Kidney capillary endothelial cell (primary cell): ENCODE measurements around the gene FAM81A.

ENCODE experiments used
- DNase-seq: peaks from one replicate; pipeline ENCODE4 v3.0.0-alpha.2; 2018; ENCODE audit warnings: low spot score

Gene FAM81A

GRCh38 chr15:59543721-59544547 is 105.9 kb downstream of the FAM81A start:
- DNase-seq: no peak

DNA sequence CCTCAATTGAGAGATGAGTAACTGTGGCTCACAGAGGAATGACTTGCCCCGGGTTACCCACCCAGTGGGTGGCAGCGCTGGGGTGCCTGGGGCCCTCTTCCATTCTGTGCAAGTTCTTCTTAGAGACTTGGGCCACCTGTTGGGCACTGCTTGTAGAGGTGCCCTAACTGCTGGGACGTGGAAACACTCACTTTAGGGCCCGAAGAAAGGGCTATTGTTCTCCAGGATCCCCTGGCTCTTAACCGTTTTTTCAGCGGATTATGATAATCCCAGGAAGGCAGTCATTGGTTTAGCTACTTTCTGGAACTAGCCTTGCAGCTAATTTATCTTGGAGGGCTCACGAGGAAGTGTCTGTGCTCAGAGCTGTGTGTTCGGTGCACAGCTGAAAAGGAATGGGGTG is 107.6 kb downstream of the FAM81A start:
- no peak for DNase-seq

- no peak for DNase-seq
Measured at GRCh38 chr15:59548501-59549226, 110.7 kb downstream of the FAM81A start.

DNA sequence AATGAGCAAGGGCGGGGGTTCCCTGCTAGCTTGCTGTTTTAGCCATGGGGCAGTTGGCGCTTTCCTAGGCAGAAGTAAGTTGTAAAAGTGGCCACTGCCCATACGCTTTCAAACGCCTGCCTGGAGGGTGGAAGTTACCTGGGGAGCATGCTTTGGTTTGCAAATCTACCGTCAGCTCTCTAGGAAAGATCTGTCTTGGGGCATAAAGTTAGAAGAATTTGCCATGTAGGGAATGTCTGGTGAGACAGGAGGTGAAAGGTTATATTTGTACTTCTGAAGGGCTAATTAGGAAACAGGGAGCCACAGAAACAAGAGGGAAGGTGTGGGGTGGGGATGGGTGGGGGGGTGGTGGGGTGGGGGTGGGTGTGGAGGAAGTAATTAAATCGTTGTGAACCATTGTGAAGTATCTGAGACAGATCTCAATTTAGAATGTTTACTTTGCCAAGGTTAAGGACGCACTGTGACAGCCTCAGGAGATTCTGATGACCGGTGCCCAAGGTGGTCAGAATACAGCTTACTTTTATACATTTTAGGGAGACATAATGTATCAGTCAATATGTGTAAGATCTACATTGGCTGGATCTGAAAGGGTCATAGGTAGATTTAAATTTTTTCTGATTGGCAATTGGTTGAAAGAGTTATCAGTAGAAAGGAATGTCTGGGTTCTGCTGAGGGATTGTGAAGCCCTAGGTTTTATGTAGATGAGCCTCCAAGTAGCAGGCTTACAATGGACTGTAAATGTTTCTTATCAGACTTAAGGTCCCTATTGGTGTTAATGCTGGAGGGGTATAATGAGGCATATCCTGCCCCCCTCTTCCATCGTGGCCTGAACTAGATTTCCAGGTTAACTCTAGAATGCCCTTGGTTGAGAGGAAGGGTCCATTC is 111.6 kb downstream of the FAM81A start:
- DNase-seq: no peak

DNA sequence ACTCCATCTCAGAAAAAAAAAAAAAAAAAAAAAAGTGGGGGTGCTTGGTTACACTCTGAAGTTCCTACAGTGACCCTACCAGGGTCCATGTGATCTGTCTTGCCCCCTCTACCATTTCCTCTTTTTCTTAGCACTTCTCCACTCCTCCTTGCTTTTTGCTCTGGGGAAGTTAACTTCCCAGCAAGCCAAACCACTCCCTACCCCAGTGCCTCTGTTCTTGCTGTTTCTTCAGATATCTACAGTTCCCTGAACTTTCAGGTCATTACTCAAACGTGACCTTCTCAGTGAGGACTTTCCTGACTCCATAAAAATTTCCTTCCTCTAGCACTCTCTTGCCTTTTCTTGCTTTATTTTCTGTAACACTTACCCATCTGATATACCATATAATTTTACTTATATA is 112.5 kb downstream of the FAM81A start:
- DNase-seq: no peak

- no peak for DNase-seq
Measured at GRCh38 chr15:59550956-59551355, 113.0 kb downstream of the FAM81A start.

GRCh38 chr15:59553879-59554735 is 116.1 kb downstream of the FAM81A start:
- peak; percentile 24 for DNase-seq

GRCh38 chr15:59555696-59556095 is 117.7 kb downstream of the FAM81A start:
- no peak for DNase-seq

GRCh38 chr15:59556380-59556779 is 118.4 kb downstream of the FAM81A start:
- no peak for DNase-seq

- DNase-seq: no peak
Measured at GRCh38 chr15:59557581-59557980, 119.6 kb downstream of the FAM81A start.

DNA sequence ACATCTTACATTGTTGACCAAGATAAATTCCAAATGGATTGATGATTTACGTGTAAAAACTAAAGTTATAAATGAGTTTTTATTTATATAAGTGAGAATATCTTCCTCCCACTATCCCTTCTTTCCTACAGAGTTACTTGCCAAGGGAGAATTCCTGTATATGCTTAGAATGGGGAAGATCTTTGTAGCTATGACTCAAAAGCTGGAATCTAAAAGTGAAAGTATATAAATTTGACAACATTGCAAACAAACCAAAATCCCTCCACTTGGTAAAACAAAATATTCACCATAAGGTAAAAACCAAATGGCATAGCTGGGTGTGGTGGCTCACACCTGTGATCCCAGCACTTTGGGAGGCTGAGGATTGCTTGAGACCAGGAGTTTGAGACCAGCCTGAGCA is 120.9 kb downstream of the FAM81A start:
- no peak for DNase-seq

- no peak for DNase-seq
Measured at GRCh38 chr15:59561547-59561946, 123.6 kb downstream of the FAM81A start.

GRCh38 chr15:59562448-59563186 is 124.6 kb downstream of the FAM81A start:
- no peak for DNase-seq

GRCh38 chr15:59565299-59565698 is 127.3 kb downstream of the FAM81A start:
- no peak for DNase-seq

DNA sequence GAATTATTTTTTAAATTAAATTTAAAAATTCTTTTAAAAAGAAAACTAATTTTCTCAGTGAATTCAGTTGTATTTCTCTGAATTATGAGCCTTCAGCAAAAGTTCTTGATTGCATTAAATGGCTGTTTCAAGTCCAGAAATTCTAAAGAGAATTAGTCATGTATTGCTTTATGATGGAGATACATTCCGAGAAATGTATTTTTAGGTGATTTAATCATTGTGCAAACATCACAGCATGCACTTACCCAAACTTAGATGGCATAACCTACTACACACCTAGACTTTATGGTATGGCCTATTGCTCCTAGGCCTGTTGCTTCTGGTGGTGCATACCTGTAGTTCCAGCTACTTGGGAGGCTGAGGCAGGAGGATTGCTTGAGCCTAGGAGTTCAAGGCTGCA is 129.3 kb downstream of the FAM81A start:
- DNase-seq: no peak

- no peak for DNase-seq
Measured at GRCh38 chr15:59569477-59569876, 131.5 kb downstream of the FAM81A start.

- DNase-seq: no peak
Measured at GRCh38 chr15:59570315-59570714, 132.3 kb downstream of the FAM81A start.

GRCh38 chr15:59571606-59572005 is 133.6 kb downstream of the FAM81A start:
- DNase-seq: no peak
